Heart right ventricle (tissue), 16 donors: ENCODE measurements around the gene PTPRN2. TPM values are rescaled to one million over a fixed set of nuclear protein-coding genes. Genes with fewer than 3 reads are reported as not detected.
A peak's percentile ranks its signal among the peaks of the same experiment; 100 is the strongest.

Experiments
- ATAC-seq, 8 donors: fragments of 200-7000 bp; cut with Tn5 transposase; one replicate each; pipeline ENCODE4 v1.9.1; 2020; ENCODE audit warnings: mild to moderate bottlenecking in 8 of 8, moderate library complexity in 8 of 8, moderate number of reproducible peaks in 1 of 8
- DNase-seq, 2 donors: peaks; one replicate each; pipeline ENCODE4 v3.0.0-alpha.2; 2020
- H3K27ac ChIP-seq, 10 donors: fragments of 200-600 bp; sonication (generic) in 2 of 10; one replicate each; pipeline versions ENCODE4 v1.5.0 to v1.8.0; 2020 to 2022; ENCODE audit warnings: mild to moderate bottlenecking in 3 of 10
- H3K27me3 ChIP-seq, 7 donors: fragments of 200-600 bp; one replicate each; pipeline ENCODE4 v1.8.0; 2021 to 2022; ENCODE audit warnings: mild to moderate bottlenecking in 2 of 7
- H3K36me3 ChIP-seq, 9 donors: fragments of 200-600 bp; sonication (generic) in 1 of 9; one replicate each; pipeline versions ENCODE4 v1.5.0 to v1.8.0; 2020 to 2022; ENCODE audit warnings: mild to moderate bottlenecking in 2 of 9
- H3K4me1 ChIP-seq, 9 donors: fragments of 200-600 bp; sonication (generic) in 1 of 9; one replicate each; pipeline versions ENCODE4 v1.5.0 to v1.8.0; 2020 to 2022; ENCODE audit warnings: mild to moderate bottlenecking in 4 of 9
- H3K4me3 ChIP-seq, 10 donors: fragments of 200-600 bp; sonication (generic) in 2 of 10; one replicate each; pipeline versions ENCODE4 v1.5.0 to v1.8.0; 2020 to 2022; ENCODE audit warnings: mild to moderate bottlenecking in 7 of 10, moderate library complexity in 2 of 10
- H3K9me3 ChIP-seq, 11 donors: fragments of 200-600 bp in 10 of 11; sonication (generic) in 2 of 11; one replicate each; pipeline versions ENCODE4 v1.5.0 to v1.8.0; 2013 to 2022; ENCODE audit warnings: mild to moderate bottlenecking in 2 of 11, control low read depth in 1 of 11, moderate library complexity in 1 of 11
- WGBS, 2 donors: extraction: QIAGEN DNeasy Blood & Tissue Kit; methylation state at CpG; one replicate each; pipeline ENCODE4 v1.1.7; 2013; ENCODE audit warnings: inconsistent platforms in 1 of 2; 5-methylcytosine and 5-hydroxymethylcytosine counted together
- intact Hi-C, 10 donors: fragments of 100-400 bp; cut with DNase I; formaldehyde crosslinking; loops; one replicate each; pipeline versions ENCODE4 v1.11.1 to v1.14.2; 2022
- polyA plus RNA-seq, 2 donors: library from polyadenylated mRNA; stranded (reverse); fragments of 200-250 nt; gene quantifications; one replicate each; pipeline ENCODE4 v1.2.3, GENCODE V29; 2013
- total RNA-seq, 10 donors: library from RNA; stranded (reverse); fragmentation: NEBNext Ultra II Directional in 3 of 10; extraction: Animal tissue kit (Norgen Biotek cat#: 25700) in 3 of 10; gene quantifications; one replicate each; pipeline versions ENCODE4 v1.2.1 to v1.2.4, GENCODE V29; 2021 to 2023
- TF ChIP-seq, protein P1 (sequence below), 9 donors: fragments of 200-600 bp; sonication (generic) in 2 of 9; IDR thresholded peaks; one replicate each; pipeline versions ENCODE4 v1.5.0 to v1.8.0; 2021 to 2022; ENCODE audit warnings: antibody characterized with exemption in 9 of 9, mild to moderate bottlenecking in 5 of 9, moderate library complexity in 1 of 9
- donor health status: Arrhythmogenic right ventricular cardiomyopathy.
- donor health status: ischemic (EF 13 %, LVEDD 7.1; RV severe dilation, severe dysfunction).
- donor health status: healthy with polysubstance abuse.
- donor health status: DM: no; HTN: yes; CAD: no.
- donor health status: DM: no; HTN: no; CAD: no.
- donor health status: ischemic (EF 25% LVEDD 6.9; RV normal size, moderate dysfunction).
- donor health status: ischemic (EF 25% LVEDD 5.7; RV mildly dilated, moderate dysfunction).
- donor health status: healthy.
- donor health status: DM: yes; HTN: yes; CAD: no.
- donor health status: Ischemic cardiomyopathy.
- donor health status: ischemic (EF 35%, LVEDD 5.7; RV mildly dilated, moderate dysfunction).
- donor health status: nonischemic (EF 11% LVEDD 7.7; RV severe dilation, severe dysfunction).
- donor health status: DM: yes; HTN: yes; CAD: no.
- donor health status: PGD.
- donor health status: ischemic (EF 29% LVEDD 5.4; RV normal size, mild dysfunction).
- donor health status: nonischemic (EF 23%, LVEDD 6.1; RV moderate dilation, normal function).

Gene PTPRN2
- total and polyA plus RNA-seq, 12 donors = 0.82 to 1.8 (median 1.3) TPM

DNA sequence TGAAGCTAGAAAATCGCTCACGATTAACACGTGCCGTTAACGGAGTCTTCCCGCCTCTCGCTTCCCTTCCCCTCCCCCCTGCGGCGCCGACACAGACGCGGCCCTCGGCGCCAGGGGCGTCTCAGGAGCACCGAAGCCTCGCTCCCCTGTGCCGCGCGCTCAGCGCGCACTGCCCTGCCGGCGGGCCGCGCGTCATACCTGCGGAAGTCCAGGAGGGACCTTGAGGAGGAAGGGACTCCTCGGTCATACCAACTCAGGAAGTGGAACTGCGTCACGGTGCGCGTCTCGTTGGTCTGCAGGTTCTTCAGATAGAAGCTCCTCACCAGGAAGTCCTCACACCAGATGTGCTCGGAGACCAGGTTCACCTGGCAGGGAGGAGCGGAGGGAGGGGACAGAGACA lies 1011.2 kb downstream of the PTPRN2 start:
- intact Hi-C loops = no loop called here
- Histone ChIP-seq H3K27ac (no peak overlapping the region), H3K9me3 (no peaks in the 10 kb centered on the region), H3K4me1 (no peaks in the 10 kb centered on the region), H3K27me3 (peaks cover 0 to 21% (median 5%) of the 10 kb centered on the region in 7 donors), H3K36me3 (no peaks in the 10 kb centered on the region), H3K4me3 (peak overlapping the region in 5 of 10 donors; percentile 20 to 33 (median 25))
- TF ChIP-seq, protein P1, sequence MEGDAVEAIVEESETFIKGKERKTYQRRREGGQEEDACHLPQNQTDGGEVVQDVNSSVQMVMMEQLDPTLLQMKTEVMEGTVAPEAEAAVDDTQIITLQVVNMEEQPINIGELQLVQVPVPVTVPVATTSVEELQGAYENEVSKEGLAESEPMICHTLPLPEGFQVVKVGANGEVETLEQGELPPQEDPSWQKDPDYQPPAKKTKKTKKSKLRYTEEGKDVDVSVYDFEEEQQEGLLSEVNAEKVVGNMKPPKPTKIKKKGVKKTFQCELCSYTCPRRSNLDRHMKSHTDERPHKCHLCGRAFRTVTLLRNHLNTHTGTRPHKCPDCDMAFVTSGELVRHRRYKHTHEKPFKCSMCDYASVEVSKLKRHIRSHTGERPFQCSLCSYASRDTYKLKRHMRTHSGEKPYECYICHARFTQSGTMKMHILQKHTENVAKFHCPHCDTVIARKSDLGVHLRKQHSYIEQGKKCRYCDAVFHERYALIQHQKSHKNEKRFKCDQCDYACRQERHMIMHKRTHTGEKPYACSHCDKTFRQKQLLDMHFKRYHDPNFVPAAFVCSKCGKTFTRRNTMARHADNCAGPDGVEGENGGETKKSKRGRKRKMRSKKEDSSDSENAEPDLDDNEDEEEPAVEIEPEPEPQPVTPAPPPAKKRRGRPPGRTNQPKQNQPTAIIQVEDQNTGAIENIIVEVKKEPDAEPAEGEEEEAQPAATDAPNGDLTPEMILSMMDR (IDR thresholded peaks at IDR 0.05) = no peak
- DNase-seq (no peak), ATAC-seq (peak in 2 of 8 donors; percentile 66 to 72)
- WGBS, 2 donors = 37 to 42% methylated on average over 36 of the region's 36 CpGs

DNA sequence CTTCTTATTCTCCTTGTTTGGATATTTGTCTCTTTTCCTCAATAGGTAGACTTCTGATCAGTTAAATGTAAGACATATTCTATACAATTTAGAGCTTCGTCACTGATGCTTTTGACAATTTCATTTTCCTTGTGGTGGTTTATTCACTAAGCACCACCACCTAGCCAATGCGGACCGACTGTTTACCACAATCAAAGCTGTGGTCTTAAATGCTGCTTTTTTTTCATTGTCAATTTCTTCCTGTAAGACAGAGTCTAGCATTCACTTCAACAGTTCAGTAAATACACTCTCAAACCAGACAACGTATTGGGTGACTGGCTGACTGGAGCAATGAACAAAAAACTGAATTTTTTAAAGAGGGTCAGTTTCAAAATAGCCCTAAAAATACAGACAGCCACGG lies 1011.8 kb downstream of the PTPRN2 start:
- Histone ChIP-seq H3K36me3 (no peaks in the 10 kb centered on the region), H3K4me1 (no peaks in the 10 kb centered on the region), H3K9me3 (no peaks in the 10 kb centered on the region), H3K4me3 (peak overlapping the region in 1 of 10 donors; percentile 33), H3K27me3 (peaks cover 0 to 21% (median 5%) of the 10 kb centered on the region in 7 donors), H3K27ac (no peak overlapping the region)
- no peak for ATAC-seq
- intact Hi-C loops = no loop called here
- TF ChIP-seq, protein P1 (IDR thresholded peaks at IDR 0.05) = no peak
- WGBS, 2 donors = 83 to 87% methylated on average over 5 of the region's 5 CpGs
- DNase-seq = no peak

DNA sequence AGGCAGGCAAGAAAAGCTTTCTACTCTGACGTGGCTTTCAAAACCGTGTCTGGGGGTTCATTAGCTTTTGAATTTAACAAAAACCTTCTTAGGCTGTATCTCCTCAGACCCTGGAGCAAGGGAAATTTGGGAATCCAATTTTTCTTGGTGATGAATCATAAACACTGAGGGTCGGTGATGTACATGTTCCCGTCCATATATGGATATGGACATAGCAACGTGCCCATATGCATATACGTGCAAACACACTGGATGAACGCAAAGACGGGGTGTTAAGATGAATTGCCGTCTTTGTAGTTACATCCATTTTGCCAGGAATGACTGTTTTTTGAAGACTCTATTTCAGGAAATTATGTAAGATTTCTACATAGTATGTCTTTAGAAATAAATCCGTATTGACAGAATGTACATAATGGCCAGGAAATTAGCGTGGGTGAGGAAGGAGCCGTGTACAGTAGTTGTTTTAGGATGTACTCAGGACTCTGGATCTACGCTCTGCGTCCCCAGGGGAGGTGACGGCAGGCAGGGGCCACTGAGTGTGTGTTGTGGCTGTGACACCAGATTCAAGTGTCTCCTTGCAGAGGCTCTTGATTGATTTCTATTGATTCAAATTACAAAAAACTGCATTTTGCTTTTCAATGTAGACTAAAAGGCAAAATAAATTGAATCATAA lies 1012.6 kb downstream of the PTPRN2 start:
- peaks cover 0 to 21% (median 5%) of the 10 kb centered on the region in 7 donors for H3K27me3 ChIP-seq
- WGBS, 2 donors = 84 to 85% methylated on average over 15 of the region's 15 CpGs
- no peaks in the 10 kb centered on the region for H3K9me3 ChIP-seq
- ATAC-seq (no peak), DNase-seq (no peak)
- TF ChIP-seq, protein P1 (IDR thresholded peaks at IDR 0.05) = no peak
- H3K27ac ChIP-seq = no peak overlapping the region
- H3K36me3 ChIP-seq = no peaks in the 10 kb centered on the region
- no peak overlapping the region for H3K4me3 ChIP-seq
- intact Hi-C loops = no loop called here
- no peaks in the 10 kb centered on the region for H3K4me1 ChIP-seq

DNA sequence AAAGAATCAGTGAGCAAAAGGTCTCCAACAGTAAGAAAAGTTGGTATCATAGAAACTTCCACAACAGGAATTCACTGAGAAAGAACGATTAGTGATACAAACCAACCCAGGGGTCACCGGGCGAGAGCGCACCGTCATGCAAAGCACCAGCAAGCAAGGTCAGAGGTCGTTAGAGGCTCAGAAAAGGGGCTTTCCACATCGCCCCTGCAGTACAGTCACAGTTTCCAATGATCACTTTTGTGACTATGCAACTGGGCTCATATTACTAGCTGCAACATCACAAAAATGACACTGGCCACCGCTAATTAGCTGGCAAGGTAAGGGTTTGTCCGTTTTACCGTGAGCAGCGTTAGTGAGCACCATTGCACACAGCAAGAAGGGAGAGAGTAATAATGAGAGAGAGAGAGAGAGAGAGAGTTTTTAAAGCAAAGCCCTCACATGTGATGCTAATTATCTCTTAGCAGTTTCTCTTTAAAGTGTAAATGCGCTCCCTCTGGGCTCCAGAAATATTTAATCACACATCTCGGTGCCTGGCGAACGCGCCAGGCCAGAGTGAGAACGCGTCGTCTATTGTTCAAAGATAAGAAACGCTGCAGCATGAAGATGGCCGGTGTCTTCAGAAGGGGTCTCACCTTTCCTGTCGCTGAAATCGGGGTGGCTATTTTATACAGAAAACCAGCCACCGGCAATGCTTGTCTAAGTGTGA lies 1013.4 kb downstream of the PTPRN2 start:
- TF ChIP-seq, protein P1 (IDR thresholded peaks at IDR 0.05) = no peak
- Histone ChIP-seq H3K36me3 (no peaks in the 10 kb centered on the region), H3K4me1 (peaks cover 0 to 4% (median 3%) of the 10 kb centered on the region in 9 donors), H3K9me3 (no peaks in the 10 kb centered on the region), H3K27me3 (peaks cover 0 to 21% (median 5%) of the 10 kb centered on the region in 7 donors), H3K4me3 (no peak overlapping the region), H3K27ac (no peak overlapping the region)
- intact Hi-C loops = no loop called here
- ATAC-seq = no peak
- 75 to 80% methylated on average over 24 of the region's 24 CpGs for WGBS, 2 donors
- DNase-seq = no peak
